GM21786 (cell line): Measurements from ENCODE around the gene OTUD7B.

Experiments
- ATAC-seq: cut with Tn5 transposase; IDR thresholded peaks from one replicate; pipeline ENCODE4 v1.9.1; 2021; ENCODE audit not compliant: unreplicated experiment

OTUD7B gene

DNA sequence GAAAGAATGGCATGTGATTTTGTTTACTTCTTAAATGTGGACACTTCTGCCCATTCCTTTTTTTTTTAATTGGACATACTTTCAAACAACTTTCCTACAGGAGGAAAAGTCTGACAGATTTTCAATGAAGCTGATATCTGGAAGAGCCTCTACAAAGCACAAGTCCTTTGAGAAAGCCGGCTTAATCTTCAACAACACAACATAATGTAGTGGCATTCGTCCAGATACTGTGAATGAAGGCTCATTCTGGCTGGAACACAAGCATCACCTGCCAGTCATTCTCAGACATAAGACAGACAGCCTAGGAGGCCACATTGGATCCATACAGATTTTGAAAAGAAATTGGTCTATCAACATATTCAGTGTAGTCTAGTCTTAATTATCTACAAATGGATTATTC, 4.9 kb downstream of the OTUD7B start:
- ATAC-seq = no peak

DNA sequence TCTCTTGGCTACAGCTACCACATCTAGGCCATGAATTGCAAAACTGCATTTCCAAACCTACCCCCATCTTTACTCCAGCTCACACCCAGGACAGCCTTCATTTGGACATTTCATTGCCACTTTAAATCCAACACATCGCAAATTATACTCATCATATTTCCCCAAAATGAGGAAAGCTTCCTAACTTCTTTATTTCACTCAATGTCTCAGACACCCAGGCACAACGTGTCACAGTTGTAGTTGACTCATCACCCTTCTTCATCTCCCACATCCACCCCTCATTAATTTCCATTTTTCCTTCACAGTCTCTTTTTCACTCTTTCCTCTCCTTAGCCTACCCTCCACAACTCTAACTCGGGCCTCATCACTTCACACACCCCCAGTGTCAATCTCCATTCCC, 6.7 kb downstream of the OTUD7B start:
- ATAC-seq = no peak

DNA sequence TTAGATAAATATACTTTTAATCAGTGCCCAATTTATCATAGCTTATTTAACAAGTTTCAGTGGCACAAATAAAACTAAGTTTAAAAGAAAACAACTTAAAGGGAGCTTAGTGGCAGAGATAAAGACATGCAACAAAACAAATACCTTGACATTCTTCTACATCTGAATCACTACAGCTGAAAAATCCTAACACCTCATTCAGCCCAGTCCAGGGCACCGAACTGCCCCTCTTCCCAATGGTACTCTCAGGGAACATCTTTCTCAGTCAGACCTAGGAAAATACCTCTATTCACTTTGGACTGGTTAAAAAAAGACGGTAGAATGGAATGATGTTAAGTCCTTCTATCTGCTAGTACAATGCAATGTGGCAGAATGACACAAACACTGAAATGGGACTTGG, 8.3 kb downstream of the OTUD7B start:
- ATAC-seq = no peak

DNA sequence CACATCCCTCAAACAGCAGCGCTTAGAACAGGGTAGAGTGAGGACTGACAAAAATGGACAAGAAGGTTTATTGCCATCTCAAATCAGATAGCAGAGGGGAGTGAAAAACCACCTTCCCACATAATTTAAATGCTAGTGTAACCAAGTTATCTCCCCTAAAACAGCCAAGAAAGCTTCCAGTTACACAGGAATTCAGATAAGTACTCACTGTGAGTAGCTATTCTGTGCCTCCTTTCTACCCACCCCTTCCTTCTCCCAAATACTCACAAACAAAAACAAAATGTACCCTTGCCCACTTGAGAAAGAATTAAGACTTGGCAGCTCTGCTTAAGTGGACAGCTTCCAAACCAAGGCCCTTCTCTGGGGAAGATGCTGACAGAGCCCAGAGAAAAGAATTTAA, 9.1 kb downstream of the OTUD7B start:
- no peak for ATAC-seq

DNA sequence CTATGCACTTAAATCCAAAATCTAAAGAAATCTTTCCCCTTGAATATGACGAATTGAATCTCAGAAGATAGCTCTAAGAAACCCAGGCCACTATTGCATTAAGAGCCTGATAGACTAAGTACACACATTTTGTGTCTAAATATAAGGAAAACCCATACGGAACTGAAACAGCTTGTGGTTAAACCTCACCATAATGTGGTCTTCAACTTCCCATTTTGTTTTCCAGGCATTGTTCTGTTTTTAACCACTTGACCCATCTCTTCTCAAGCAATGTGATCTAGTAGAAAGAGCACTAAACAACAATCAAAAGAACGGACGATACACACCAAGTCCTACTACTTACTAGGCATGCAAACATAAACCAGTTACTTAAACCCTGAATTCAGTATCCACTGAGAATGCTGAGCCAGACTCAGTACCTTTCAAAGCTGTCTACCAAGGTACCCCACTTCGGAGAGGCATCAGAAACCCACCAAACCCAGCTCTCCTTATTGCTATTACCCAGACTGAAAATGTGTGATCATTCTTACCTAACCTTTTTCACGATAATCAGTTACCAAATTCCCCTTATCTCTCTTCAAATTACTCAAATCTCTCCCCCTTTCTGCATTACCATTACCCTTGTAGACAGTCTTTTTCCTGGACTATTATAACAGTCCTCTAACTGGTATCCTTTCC, 12.8 kb downstream of the OTUD7B start:
- peak; percentile 72 for ATAC-seq

DNA sequence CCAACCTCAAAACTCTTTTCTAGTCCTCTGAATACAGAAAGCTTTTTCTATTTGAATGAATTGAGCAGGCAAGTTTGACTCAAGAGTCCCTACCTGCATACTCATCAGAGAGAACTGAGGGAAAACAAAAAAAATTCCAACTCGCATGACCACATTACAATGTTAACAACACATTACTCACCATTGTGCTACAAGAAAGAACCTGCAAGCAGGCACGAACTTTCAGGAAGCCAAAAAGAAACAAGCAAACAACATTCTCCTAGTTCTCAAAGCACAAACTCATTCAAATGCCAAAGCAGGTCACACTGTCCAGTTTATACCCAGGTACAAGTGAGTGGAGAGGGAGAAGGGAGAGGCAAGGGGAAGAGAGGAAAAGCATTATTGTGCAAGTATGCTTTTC, 14.6 kb downstream of the OTUD7B start:
- no peak for ATAC-seq

DNA sequence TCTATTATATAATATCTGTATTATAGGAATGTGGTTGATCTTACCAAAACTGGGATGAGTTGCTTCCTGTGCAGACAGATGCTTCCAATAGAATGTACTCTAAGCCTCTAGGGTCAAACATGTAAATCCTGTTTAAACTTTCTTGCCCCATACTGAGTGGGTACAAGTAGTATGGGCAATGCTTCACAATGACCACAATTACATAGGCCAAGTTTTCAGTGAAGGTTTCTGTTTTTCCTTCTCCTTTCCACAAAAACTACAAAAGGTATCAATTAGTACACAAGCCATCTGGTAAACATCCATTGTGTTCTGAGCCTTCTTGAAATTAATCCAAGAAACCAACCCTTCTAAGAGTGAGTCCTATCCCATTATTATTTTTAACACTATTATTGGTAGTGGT, 16.8 kb downstream of the OTUD7B start:
- ATAC-seq = no peak

DNA sequence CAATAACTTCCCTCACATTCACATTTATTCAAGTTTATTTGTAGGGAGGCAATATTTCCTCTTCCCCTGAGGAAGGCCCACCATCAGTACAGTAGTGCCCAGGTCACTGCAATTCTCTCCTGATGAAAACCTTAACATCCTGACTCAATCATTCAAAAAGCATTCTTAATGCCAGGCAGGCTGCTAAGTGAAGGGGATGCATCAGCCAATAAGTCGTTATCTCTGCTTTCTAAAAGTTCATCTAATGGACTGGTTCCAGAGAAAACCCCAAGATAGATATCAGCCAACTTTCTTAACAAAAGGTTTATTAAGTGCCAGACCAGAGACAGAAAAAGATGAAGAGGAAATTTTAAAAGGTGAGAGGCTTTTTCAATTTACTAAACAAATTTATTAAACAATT, 17.3 kb downstream of the OTUD7B start:
- ATAC-seq = no peak

DNA sequence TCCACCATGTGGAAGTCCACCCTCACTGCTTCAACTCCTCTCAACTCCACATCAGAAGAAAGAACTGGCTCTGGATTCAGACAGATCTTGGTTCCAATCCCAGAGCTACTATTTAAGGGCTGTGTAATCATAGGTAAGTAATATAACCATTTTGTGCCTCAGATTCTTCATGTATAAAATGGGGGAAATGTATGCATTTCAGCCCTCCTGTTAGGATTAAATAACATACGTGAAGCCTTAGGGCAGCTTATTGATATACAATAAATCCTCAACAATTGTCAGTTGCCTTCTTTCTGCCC, 23.3 kb downstream of the OTUD7B start:
- no peak for ATAC-seq

DNA sequence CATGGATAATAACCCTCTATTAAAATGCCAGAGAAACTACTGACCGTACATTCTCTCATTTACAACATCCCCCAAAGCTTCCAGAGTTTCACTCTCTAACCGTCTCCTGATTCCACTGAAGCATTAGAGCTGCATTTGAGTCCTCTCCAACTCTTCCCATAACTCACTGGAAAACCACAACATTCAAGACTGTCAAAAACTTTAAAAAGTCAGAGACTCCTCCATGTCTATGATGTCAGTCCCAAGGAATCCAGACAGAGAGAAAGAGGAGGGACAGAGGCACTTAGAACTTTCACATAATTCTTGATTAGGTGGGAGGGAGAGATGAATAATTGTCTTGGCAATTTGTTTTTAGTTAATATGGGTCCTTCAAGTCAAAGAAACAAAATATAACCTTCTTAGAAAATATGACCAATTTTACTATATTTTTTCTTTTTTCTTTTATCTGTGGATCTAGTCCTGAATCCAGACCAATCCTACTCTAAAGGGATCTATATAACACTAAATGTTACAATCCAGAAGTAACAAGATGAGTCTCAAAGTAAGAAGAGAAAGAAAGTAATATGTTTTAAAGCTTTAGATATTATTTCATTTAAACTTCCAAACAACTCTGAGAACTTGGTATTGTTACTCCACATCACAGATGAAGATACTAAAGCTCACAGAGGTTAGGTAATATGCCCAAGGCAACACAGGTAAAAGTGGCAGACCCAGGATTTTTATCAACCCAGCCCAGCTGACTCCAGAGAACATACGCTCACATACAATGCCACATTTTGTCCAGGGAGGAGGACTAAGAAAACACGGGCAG, 23.8 kb downstream of the OTUD7B start:
- no peak for ATAC-seq

DNA sequence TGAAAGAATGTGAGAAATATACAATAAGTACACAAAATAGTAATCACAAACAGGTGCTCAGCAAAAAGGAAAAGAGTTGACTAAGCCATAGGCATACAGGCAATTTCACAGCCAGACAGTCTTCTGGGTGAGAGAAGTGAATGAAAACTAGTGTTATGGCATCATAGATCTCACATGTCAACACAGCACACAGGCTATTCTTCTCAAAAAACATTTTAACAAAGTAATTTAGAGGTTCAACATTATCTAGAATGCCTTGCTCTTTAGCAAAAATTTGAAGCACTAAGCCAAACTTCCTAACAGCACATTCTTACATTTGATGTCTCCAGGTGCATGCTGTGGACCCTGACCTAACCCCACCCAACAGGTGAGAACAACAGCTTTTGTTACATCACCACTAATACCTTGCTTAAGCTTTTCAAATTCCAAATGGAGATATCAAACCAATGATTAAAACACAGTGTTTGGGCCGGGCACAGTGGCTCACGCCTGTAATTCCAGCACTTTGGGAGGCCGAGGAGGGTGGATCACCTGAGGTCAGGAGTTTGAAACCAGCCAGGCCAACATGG, 30.5 kb downstream of the OTUD7B start:
- ATAC-seq = no peak

DNA sequence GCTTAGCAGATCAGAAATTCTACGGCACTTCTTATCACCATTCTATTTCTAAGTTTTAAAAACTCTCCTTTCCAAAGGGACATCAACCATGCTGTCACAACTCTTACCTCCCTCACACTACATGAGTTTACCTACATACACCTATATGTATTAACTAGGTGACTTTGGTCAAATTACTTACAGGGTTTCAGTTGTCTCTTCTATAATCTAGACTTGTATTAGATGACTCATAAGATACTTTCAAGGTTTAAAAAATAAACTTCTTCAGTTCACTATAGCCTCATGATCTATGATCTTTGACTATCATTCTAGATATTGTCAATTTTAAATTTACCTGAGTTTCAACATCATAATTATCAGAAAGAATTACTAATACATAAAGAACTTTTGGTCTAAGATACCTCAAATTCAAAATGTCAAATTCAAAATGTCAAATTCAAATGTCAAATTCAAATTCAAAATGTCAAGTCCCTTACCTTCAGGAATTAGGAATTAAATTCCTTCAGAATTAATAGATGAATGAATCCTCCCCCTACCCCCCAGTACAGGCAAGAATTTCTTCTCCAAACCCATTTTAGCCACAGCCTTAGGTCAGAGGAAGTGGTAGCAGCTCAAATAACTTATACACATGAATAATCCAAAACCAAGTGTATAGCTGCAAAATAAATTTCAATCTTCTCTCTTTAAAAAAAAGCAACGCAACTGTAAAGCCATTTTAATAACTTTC, 31.1 kb downstream of the OTUD7B start:
- ATAC-seq = no peak

DNA sequence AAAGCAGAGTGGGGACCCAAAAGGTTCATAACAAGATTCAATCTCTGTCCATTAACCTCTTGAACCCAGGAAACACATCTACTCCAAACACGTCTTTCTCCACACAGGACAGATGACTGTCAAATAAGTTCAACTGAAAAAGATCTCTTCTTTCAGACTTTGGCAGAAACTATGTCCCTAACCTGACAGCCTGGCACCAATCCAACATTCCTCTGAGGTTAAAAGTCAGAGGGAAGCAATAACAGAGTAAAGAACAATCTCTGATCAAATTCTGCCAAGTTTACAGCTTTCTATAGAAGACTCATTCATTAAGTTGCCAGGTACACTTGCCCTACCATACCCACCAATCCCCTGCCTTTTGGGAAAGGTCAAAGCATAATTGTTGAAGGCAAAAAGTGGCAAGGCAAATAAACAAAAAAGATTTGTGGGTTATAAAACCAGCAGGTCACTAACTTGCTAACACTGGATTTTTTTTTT, 31.9 kb downstream of the OTUD7B start:
- no peak for ATAC-seq

DNA sequence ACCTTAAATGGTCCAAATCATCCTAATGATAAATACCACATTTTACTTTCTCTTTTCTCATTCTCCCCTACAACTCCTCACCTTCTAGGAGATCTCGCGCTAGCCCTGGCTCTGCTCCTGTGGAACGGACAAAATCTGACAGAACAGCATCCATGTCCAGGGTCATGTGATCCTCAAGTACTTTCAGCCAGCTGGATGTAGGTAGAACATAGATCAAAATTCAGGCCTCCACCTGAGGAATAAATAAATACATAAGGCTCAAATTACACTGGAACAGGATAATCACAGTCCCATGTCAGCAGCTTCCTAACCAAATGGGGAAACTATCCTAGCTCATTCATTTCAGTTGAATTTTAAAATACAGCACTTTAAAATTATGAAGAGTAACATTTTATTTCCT, 33.2 kb downstream of the OTUD7B start:
- ATAC-seq = no peak

DNA sequence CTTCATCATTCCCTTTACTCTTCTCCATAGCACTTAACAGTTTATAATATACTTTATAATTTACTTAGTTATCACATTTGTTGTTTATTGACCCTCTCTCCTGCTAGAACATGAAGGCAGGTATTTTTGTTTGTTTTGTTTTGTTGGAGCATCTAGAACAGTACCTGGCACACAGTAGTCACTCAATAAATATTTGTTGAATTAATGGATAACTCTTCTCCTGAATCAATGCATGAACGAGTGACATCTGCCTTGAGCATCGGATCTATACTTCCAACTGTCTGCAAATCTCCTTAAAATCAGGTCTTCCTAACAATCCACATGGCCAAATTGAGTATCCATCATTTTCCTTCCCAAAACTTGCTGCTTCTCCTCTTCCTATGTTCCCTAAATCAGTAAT, 38.0 kb downstream of the OTUD7B start:
- no peak for ATAC-seq

DNA sequence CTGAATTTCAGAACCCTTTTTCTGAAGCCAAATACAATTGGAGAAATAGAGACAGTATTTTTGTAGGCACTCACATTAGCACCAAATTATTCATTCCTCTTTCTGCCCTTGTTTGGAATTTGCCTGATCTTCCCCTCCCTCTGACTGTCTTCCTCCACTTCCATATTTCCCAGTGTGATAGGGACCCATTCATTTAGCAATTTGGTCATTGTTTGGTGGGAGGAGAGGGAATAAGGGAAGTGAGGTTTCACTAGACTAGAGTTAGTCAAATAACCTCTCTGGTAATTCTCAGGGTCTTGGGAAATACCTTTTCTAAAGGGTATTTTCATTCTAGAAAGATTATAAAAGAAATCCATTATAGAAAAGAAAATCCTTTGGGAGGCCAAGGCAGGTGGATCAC, 42.9 kb downstream of the OTUD7B start:
- ATAC-seq = no peak

DNA sequence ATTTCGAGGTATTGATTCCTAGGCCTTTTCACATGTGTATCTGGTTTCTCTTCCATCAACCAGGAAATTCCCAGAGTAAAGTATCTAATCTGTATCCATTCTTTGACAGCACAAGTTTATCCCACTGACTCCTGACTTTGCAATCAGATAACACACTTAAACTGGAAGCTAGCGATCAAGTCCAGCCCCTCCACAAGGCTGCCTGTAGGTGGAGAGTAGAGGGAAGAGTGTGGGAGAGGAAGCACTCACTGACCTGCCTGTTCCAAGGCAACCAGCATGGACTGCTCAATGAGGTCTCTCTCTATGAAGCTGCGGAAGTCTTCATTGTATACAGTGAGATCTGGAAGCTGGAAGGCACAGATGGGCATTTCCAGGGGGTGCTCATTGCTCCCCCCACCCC, 43.5 kb downstream of the OTUD7B start:
- ATAC-seq = no peak

DNA sequence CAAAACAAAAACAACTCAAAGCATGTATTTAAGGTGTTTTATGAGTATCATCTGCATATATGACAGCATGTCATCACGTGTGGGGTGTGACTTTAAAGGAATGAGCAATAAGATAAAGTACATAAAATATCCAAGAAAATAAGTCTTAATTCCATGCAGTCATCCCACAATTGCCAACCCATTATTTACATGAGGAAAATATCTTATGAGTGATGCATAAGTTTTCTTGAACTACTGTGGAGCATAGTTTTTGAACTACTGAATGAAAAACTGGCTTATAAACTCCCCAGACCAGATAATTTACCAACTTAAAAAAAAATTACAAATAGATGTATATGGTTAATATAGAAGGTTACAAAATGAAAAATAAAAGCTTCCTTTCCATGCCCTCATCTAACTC, 44.1 kb downstream of the OTUD7B start:
- no peak for ATAC-seq

DNA sequence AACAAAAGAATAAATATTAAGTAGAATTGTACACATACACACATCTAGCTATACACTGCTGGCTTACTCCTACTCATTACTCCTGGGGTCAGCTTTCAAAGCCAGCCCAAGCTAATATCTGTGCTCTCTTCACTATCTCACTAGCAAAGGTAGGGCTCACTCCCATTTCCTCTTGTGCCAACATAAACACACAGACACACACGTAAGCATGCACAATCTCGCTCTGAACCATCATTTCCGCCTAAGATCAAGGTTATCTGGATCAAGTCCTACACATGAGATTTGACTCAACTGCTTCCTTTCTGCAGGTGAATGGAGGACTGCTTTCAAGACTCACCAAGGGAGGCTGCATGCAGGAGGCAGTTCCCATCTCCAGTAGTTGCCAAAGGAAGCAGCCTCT, 45.1 kb downstream of the OTUD7B start:
- ATAC-seq = no peak

DNA sequence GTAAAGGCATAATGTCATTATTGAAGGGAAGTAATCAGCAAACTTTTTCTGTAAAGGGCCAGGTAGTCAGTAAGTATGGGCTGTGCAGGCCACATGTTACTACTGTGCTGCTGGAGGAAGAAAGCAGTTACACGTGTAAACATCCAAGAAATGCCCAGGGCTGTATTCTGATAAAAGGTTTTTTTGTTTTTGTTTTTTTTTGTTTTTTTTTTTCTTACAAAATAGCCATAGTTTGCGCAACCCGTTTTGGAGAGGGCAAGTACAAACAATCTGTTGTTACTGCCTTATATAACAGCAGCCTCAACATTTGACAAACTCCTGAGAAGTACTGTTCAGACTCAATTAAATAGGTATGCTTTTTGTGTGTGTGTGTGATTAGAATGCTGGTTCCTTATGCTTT, 47.2 kb downstream of the OTUD7B start:
- ATAC-seq = no peak

DNA sequence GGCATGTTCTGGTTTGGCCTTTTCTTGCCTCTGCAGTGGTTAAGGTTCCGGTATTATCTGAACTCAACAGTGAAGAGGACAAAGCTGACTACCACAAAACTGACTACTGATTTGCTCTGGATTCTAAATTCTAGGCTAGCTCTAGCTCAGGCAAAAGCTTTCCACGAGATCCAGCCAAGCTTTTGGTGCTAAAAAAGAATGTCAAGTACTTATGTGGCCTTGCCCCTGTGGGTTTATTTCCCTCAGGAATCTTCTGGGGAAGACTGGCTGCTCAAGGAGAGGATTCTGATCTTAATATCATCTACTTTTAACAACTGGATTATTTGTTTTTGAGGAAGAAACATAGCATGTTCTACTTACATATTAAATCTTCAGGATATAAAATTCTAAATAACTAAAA, 47.8 kb downstream of the OTUD7B start:
- ATAC-seq = no peak
